Loucy (cell line): ENCODE data around the gene AGPAT3.

Experiments used
- EZH2phosphoT487 ChIP-seq: fragments of 200-600 bp; IDR thresholded peaks from 2 replicates; pipeline ENCODE4 v1.6.1; 2018; ENCODE audit warnings: antibody characterized with exemption, mild to moderate bottlenecking, moderate library complexity, borderline replicate concordance
- TF ChIP-seq, protein P1 (sequence below): fragments of 200-600 bp; sonication (generic); conservative IDR thresholded peaks from 2 replicates; pipeline ENCODE4 v1.5.1; 2014; ENCODE audit warnings: mild to moderate bottlenecking, antibody characterized with exemption, low read length

DNA sequence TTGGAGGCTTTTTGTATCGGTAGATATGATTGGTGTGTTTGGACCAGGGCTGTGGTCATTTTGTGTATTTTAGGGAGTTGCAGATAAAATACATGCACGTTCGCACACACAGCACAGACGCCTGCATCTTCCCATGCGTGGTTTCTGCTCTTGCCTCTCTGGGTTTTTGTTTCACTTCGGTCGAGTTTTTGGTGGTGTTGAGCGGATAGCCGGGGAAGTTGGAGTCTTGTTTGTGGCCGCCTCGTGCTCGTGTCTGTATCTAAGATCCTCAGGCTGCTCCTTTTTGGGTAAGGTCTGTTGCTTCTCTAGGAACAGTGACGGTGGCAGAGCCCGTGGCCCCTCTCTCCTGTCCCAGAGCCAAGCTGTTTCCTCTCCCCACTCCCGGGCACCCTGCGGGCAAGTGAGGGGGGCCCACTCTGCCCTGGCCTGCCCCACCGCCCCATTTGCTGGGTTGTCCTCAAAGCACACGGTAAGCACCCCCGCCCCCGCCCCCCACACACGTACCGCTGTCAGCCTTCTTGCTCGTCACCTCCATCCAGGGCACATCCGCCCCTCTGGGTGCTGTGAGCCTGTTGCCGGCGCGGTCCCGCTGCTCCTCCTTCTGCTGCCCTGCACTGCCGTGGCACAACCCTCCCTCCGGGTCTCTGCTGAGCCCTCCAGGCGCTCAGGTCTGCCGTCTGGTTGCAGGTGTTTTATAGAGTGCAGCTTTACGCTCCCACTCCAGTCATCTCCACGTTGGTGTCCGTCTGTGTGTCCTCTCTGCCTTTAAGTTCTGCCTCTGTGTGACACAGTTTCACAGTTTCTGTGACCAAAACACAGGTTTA lies 51.9 kb downstream of the AGPAT3 start:
- TF ChIP-seq, protein P1, sequence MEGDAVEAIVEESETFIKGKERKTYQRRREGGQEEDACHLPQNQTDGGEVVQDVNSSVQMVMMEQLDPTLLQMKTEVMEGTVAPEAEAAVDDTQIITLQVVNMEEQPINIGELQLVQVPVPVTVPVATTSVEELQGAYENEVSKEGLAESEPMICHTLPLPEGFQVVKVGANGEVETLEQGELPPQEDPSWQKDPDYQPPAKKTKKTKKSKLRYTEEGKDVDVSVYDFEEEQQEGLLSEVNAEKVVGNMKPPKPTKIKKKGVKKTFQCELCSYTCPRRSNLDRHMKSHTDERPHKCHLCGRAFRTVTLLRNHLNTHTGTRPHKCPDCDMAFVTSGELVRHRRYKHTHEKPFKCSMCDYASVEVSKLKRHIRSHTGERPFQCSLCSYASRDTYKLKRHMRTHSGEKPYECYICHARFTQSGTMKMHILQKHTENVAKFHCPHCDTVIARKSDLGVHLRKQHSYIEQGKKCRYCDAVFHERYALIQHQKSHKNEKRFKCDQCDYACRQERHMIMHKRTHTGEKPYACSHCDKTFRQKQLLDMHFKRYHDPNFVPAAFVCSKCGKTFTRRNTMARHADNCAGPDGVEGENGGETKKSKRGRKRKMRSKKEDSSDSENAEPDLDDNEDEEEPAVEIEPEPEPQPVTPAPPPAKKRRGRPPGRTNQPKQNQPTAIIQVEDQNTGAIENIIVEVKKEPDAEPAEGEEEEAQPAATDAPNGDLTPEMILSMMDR, result no peak
- no peak for TF ChIP-seq EZH2phosphoT487
